ENCODE measurements around the gene MET.

The MET gene

DNA sequence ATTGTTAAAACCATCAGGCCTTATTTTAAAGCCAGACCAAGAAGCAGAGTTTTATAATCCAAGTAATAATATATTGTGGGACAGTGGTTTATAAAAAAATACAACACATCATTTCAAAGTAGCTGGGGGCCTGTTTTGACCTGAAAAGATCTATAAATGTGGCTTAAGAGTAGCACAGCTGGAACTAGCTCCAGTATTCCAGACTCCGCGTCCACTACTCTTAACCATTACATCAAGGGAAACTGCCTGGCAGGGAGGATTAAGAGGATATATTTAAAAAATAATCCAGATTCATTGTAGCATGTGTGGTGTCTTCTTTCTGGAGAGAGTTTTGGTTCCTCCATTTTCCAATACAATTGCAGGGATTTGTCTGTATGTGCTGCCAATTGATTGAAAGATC lies 67.3 kb downstream of the MET start:
- H3K23ac ChIP-seq (ENCODE audit: low read length), result no peak overlapping the region
- no peak overlapping the region for H3K4me3 ChIP-seq (ENCODE audit: low read depth, low read length)
- no peaks in the 10 kb centered on the region for H3K79me2 ChIP-seq (ENCODE audit: control insufficient read depth, insufficient read depth, low read length, poor library complexity)
- peaks cover 0 to 2% of the 10 kb centered on the region in 2 experiments for H3K36me3 ChIP-seq (ENCODE audit: control insufficient read depth in 1 of 2, insufficient read depth in 2 of 2, low read length in 2 of 2)
- no peak overlapping the region for H3K14ac ChIP-seq (ENCODE audit: low read length)
- no peak overlapping the region for H2BK5ac ChIP-seq (ENCODE audit: low read depth, low read length, poor library complexity)
- no peak overlapping the region for H3K4me2 ChIP-seq (ENCODE audit: low read length)
- no peak overlapping the region for H2BK12ac ChIP-seq (ENCODE audit: low read length)
- no peaks in the 10 kb centered on the region for H3K9me3 ChIP-seq (ENCODE audit: insufficient read depth, low read depth, low read length)
- H4K12ac ChIP-seq (ENCODE audit: low read depth, low read length), result no peak overlapping the region
- WGBS (ENCODE audit: extremely low coverage, insufficient coverage, insufficient read length), result no CpG with 5 or more reads among the region's 2 CpGs
- H4K91ac ChIP-seq (ENCODE audit: low read depth, low read length), result no peak overlapping the region
- no peak overlapping the region for H3K18ac ChIP-seq (ENCODE audit: low read length)
- H3K79me1 ChIP-seq (ENCODE audit: low read length), result no peaks in the 10 kb centered on the region
- no peak for DNase-seq
- H3K4me1 ChIP-seq (ENCODE audit: control insufficient read depth in 1 of 2, insufficient read depth in 2 of 2, low read length in 2 of 2), result no peaks in the 10 kb centered on the region
- no peak overlapping the region for H4K8ac ChIP-seq (ENCODE audit: low read depth, low read length)
- no peak overlapping the region for H2BK120ac ChIP-seq (ENCODE audit: insufficient read depth, low read length, poor library complexity)
- no peaks in the 10 kb centered on the region for H3K27me3 ChIP-seq (ENCODE audit: insufficient read depth, low read length)
- no peak overlapping the region for H2AFZ ChIP-seq (ENCODE audit: insufficient read depth, low read length, poor library complexity)
- no peak overlapping the region for H3K4ac ChIP-seq (ENCODE audit: low read depth, low read length)
- no peak overlapping the region for H3K27ac ChIP-seq (ENCODE audit: low read depth, low read length)
- H3K9ac ChIP-seq (ENCODE audit: low read length), result no peak overlapping the region
- H2AK5ac ChIP-seq (ENCODE audit: low read length), result no peak overlapping the region

DNA sequence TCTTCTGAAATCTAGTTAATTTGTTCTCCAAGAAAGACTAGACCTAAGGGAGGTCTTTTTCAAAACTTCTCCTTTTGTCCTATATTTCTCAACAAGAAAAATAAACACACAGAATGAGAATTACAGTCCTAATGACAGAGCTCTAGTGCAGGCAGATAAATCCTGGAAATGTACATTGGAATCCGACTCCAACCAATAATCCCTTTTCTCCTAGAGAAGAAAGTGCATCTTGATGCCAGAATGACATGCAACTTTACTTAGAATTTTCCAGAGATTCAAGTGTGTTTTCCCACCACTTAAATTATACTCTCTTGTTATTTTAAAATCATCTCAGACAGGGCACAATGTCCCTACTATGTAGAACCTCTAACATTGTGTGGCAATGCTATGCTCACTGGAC lies 68.2 kb downstream of the MET start:
- Histone ChIP-seq H3K4me1 (ENCODE audit: control insufficient read depth in 1 of 2, insufficient read depth in 2 of 2, low read length in 2 of 2) (no peaks in the 10 kb centered on the region), H3K36me3 (ENCODE audit: control insufficient read depth in 1 of 2, insufficient read depth in 2 of 2, low read length in 2 of 2) (no peaks in the 10 kb centered on the region), H3K27ac (ENCODE audit: low read depth, low read length) (no peak overlapping the region), H2BK5ac (ENCODE audit: low read depth, low read length, poor library complexity) (no peak overlapping the region), H3K27me3 (ENCODE audit: insufficient read depth, low read length) (no peaks in the 10 kb centered on the region), H3K4ac (ENCODE audit: low read depth, low read length) (no peak overlapping the region), H4K91ac (ENCODE audit: low read depth, low read length) (no peak overlapping the region), H3K9me3 (ENCODE audit: insufficient read depth, low read depth, low read length) (no peaks in the 10 kb centered on the region), H3K4me2 (ENCODE audit: low read length) (no peak overlapping the region), H3K9ac (ENCODE audit: low read length) (no peak overlapping the region), H2AFZ (ENCODE audit: insufficient read depth, low read length, poor library complexity) (no peak overlapping the region), H2AK5ac (ENCODE audit: low read length) (no peak overlapping the region), H3K23ac (ENCODE audit: low read length) (no peak overlapping the region), H3K14ac (ENCODE audit: low read length) (no peak overlapping the region), H4K12ac (ENCODE audit: low read depth, low read length) (no peak overlapping the region), H3K79me1 (ENCODE audit: low read length) (no peaks in the 10 kb centered on the region), H4K8ac (ENCODE audit: low read depth, low read length) (no peak overlapping the region), H3K79me2 (ENCODE audit: control insufficient read depth, insufficient read depth, low read length, poor library complexity) (no peaks in the 10 kb centered on the region), H2BK12ac (ENCODE audit: low read length) (no peak overlapping the region), H3K4me3 (ENCODE audit: low read depth, low read length) (no peak overlapping the region), H2BK120ac (ENCODE audit: insufficient read depth, low read length, poor library complexity) (no peak overlapping the region), H3K18ac (ENCODE audit: low read length) (no peak overlapping the region)
- WGBS (ENCODE audit: extremely low coverage, insufficient coverage, insufficient read length), result no CpG with 5 or more reads among the region's 1 CpG
- DNase-seq, result no peak

DNA sequence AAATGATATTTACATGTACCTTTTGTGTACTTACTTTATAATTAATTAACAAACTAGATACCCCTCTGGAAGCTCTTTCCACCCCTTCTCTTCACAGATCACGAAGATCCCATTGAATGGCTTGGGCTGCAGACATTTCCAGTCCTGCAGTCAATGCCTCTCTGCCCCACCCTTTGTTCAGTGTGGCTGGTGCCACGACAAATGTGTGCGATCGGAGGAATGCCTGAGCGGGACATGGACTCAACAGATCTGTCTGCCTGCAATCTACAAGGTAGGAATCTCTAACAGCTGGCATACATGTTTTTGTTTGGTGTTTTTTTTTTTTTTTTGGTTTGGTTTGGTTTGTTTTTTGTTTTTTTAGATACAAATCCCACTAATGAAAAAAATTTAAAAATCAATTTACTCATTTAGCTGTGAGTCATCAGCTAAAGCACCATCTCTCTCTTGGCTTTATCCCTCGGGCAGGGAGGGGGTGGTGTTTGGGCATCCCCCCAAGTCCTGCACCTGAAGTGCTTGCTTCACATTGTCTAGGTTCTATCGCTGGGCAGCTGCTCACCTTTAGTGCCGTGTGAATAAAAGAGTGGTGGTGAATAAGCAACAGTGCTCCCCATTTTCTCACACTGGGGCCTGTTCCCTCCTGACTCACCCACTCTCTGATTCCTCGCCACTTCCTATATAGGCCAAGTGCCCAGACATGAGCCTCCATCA lies 68.9 kb downstream of the MET start:
- H2AK5ac ChIP-seq (ENCODE audit: low read length), result no peak overlapping the region
- no peak overlapping the region for H3K9ac ChIP-seq (ENCODE audit: low read length)
- DNase-seq, result no peak
- no peak overlapping the region for H3K27ac ChIP-seq (ENCODE audit: low read depth, low read length)
- no peak overlapping the region for H2AFZ ChIP-seq (ENCODE audit: insufficient read depth, low read length, poor library complexity)
- H2BK120ac ChIP-seq (ENCODE audit: insufficient read depth, low read length, poor library complexity), result no peak overlapping the region
- no peaks in the 10 kb centered on the region for H3K79me1 ChIP-seq (ENCODE audit: low read length)
- no peak overlapping the region for H2BK5ac ChIP-seq (ENCODE audit: low read depth, low read length, poor library complexity)
- no peak overlapping the region for H3K4ac ChIP-seq (ENCODE audit: low read depth, low read length)
- no peak overlapping the region for H4K8ac ChIP-seq (ENCODE audit: low read depth, low read length)
- H4K12ac ChIP-seq (ENCODE audit: low read depth, low read length), result no peak overlapping the region
- no CpG with 5 or more reads among the region's 9 CpGs for WGBS (ENCODE audit: extremely low coverage, insufficient coverage, insufficient read length)
- H4K91ac ChIP-seq (ENCODE audit: low read depth, low read length), result no peak overlapping the region
- no peak overlapping the region for H3K18ac ChIP-seq (ENCODE audit: low read length)
- H3K9me3 ChIP-seq (ENCODE audit: insufficient read depth, low read depth, low read length), result no peaks in the 10 kb centered on the region
- no peaks in the 10 kb centered on the region for H3K36me3 ChIP-seq (ENCODE audit: control insufficient read depth in 1 of 2, insufficient read depth in 2 of 2, low read length in 2 of 2)
- H3K4me2 ChIP-seq (ENCODE audit: low read length), result no peak overlapping the region
- H3K14ac ChIP-seq (ENCODE audit: low read length), result no peak overlapping the region
- no peaks in the 10 kb centered on the region for H3K79me2 ChIP-seq (ENCODE audit: control insufficient read depth, insufficient read depth, low read length, poor library complexity)
- no peak overlapping the region for H3K23ac ChIP-seq (ENCODE audit: low read length)
- no peaks in the 10 kb centered on the region for H3K27me3 ChIP-seq (ENCODE audit: insufficient read depth, low read length)
- H3K4me3 ChIP-seq (ENCODE audit: low read depth, low read length), result no peak overlapping the region
- H2BK12ac ChIP-seq (ENCODE audit: low read length), result no peak overlapping the region
- no peaks in the 10 kb centered on the region for H3K4me1 ChIP-seq (ENCODE audit: control insufficient read depth in 1 of 2, insufficient read depth in 2 of 2, low read length in 2 of 2)

DNA sequence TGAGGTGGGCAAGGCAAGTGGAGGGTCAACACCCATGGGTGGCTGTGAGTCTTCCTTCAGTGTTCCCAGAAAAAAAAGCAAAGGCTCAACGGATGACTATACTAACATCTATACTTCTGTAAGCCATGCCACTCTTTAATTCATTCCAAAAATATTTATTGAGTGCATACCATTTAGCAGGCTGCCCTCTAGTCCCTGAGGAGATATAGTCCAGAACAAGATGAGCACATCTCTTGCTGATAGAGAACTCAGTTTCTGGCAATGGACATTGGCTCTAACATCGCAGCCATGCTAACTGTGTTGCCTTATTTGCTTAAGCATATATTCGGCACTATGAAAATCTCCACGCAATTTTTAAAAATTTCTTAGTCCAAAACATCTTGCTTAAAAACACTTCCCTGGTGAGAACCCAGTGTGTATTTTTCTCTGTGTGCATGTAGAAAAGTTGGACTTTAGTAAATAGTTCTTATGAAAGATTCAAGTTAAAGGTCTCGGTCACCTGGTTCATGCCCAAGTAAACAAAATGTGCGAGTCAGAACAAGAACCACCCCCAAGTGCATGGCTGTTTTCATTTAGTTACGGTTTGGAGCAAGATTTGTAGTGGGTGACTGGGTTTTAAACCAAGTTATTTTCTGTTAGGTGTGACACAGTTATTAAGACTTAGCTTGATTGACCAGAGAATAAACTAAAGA lies 69.8 kb downstream of the MET start:
- no peaks in the 10 kb centered on the region for H3K9me3 ChIP-seq (ENCODE audit: insufficient read depth, low read depth, low read length)
- H3K79me1 ChIP-seq (ENCODE audit: low read length), result no peaks in the 10 kb centered on the region
- H3K18ac ChIP-seq (ENCODE audit: low read length), result no peak overlapping the region
- no peaks in the 10 kb centered on the region for H3K27me3 ChIP-seq (ENCODE audit: insufficient read depth, low read length)
- WGBS (ENCODE audit: extremely low coverage, insufficient coverage, insufficient read length), result no CpG with 5 or more reads among the region's 7 CpGs
- H3K14ac ChIP-seq (ENCODE audit: low read length), result no peak overlapping the region
- H3K79me2 ChIP-seq (ENCODE audit: control insufficient read depth, insufficient read depth, low read length, poor library complexity), result no peaks in the 10 kb centered on the region
- DNase-seq, result no peak
- no peak overlapping the region for H3K9ac ChIP-seq (ENCODE audit: low read length)
- no peak overlapping the region for H4K8ac ChIP-seq (ENCODE audit: low read depth, low read length)
- no peak overlapping the region for H2BK120ac ChIP-seq (ENCODE audit: insufficient read depth, low read length, poor library complexity)
- H3K36me3 ChIP-seq (ENCODE audit: control insufficient read depth in 1 of 2, insufficient read depth in 2 of 2, low read length in 2 of 2), result no peaks in the 10 kb centered on the region
- H4K12ac ChIP-seq (ENCODE audit: low read depth, low read length), result no peak overlapping the region
- no peak overlapping the region for H2BK12ac ChIP-seq (ENCODE audit: low read length)
- H4K91ac ChIP-seq (ENCODE audit: low read depth, low read length), result no peak overlapping the region
- H3K4ac ChIP-seq (ENCODE audit: low read depth, low read length), result no peak overlapping the region
- no peak overlapping the region for H3K4me3 ChIP-seq (ENCODE audit: low read depth, low read length)
- H3K4me2 ChIP-seq (ENCODE audit: low read length), result no peak overlapping the region
- H3K4me1 ChIP-seq (ENCODE audit: control insufficient read depth in 1 of 2, insufficient read depth in 2 of 2, low read length in 2 of 2), result no peaks in the 10 kb centered on the region
- no peak overlapping the region for H3K27ac ChIP-seq (ENCODE audit: low read depth, low read length)
- H3K23ac ChIP-seq (ENCODE audit: low read length), result no peak overlapping the region
- no peak overlapping the region for H2AK5ac ChIP-seq (ENCODE audit: low read length)
- H2AFZ ChIP-seq (ENCODE audit: insufficient read depth, low read length, poor library complexity), result no peak overlapping the region
- no peak overlapping the region for H2BK5ac ChIP-seq (ENCODE audit: low read depth, low read length, poor library complexity)
